ENCODE measurements around the gene CDH16. TPM values are rescaled to one million over a fixed set of nuclear protein-coding genes. Genes with fewer than 3 reads are reported as not detected.

CDH16 gene
- total RNA-seq, 6 donors from 2014 or later: 0.40 to 1.8 (median 1.7) TPM; not detected in 3

DNA sequence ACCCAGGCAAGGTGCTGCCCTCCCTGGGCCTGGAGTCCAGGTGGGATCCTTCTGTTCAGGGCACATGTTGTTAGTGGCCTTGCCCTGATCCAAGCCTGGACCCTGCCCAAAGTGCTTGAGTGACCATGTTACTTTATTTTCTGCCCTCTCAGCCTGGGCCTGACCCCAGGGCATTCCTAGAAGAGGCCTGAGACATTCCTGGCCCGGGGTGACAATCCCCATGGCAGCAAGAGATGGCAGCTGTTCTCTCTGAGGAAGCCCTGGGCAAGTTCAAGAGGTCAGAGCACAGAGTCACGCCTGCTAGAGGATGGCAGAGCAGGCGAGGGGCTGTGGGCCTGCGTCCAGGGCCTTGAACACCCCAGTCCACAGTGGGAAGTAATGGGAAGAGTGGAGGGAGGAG lies 5.0 kb downstream of the CDH16 start:
- WGBS, 2 donors: 68 to 93% methylated on average over 2 to 4 of the region's 4 CpGs

DNA sequence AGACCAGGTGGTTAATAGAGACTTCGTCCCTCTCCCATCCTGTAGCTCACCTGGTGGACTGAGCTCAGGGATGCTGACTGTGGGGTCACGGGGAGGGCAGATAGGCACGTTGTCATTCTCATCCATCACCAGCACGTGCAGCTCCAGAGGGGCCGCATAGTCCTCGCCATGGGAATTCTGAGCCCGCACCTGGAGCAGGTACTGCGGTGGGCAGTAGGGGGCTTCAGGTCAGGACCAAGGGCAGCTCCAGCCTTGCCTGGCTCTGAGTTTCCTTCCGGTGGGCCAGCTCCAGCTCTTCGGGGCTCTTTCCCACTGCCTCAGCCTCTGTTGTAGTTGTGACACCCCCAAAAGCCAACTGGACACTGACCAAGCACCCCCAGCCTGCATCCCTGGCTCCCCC lies 5.6 kb downstream of the CDH16 start:
- Histone ChIP-seq H3K27me3 (no peaks in the 10 kb centered on the region), H3K4me1 (no peaks in the 10 kb centered on the region), H3K9me3 (no peaks in the 10 kb centered on the region), H3K27ac (no peak overlapping the region), H3K4me3 (no peak overlapping the region), H3K36me3 (no peaks in the 10 kb centered on the region)
- no peak for ATAC-seq (ENCODE audit: low FRiP score in 2 of 2)
- TF ChIP-seq, protein P1, sequence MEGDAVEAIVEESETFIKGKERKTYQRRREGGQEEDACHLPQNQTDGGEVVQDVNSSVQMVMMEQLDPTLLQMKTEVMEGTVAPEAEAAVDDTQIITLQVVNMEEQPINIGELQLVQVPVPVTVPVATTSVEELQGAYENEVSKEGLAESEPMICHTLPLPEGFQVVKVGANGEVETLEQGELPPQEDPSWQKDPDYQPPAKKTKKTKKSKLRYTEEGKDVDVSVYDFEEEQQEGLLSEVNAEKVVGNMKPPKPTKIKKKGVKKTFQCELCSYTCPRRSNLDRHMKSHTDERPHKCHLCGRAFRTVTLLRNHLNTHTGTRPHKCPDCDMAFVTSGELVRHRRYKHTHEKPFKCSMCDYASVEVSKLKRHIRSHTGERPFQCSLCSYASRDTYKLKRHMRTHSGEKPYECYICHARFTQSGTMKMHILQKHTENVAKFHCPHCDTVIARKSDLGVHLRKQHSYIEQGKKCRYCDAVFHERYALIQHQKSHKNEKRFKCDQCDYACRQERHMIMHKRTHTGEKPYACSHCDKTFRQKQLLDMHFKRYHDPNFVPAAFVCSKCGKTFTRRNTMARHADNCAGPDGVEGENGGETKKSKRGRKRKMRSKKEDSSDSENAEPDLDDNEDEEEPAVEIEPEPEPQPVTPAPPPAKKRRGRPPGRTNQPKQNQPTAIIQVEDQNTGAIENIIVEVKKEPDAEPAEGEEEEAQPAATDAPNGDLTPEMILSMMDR (IDR thresholded peaks at IDR 0.05): no peak
- no peak for TF ChIP-seq POLR2AphosphoS5 (IDR thresholded peaks at IDR 0.05)
- no peak for TF ChIP-seq POLR2A (IDR thresholded peaks at IDR 0.05)
- TF ChIP-seq EP300 (IDR thresholded peaks at IDR 0.05): no peak
- DNase-seq: no peak
- WGBS, 2 donors: 57 to 61% methylated on average over 6 to 10 of the region's 10 CpGs

More for the DNA sequence above, 5.0 kb downstream of the CDH16 start:
- Histone ChIP-seq H3K4me3 (no peak overlapping the region), H3K27ac (no peak overlapping the region), H3K9me3 (no peaks in the 10 kb centered on the region), H3K4me1 (no peaks in the 10 kb centered on the region), H3K36me3 (no peaks in the 10 kb centered on the region), H3K27me3 (no peaks in the 10 kb centered on the region)
- ATAC-seq (ENCODE audit: low FRiP score in 2 of 2) (no peak), DNase-seq (no peak)
- TF ChIP-seq POLR2A (IDR thresholded peaks at IDR 0.05) (no peak), EP300 (IDR thresholded peaks at IDR 0.05) (no peak)

DNA sequence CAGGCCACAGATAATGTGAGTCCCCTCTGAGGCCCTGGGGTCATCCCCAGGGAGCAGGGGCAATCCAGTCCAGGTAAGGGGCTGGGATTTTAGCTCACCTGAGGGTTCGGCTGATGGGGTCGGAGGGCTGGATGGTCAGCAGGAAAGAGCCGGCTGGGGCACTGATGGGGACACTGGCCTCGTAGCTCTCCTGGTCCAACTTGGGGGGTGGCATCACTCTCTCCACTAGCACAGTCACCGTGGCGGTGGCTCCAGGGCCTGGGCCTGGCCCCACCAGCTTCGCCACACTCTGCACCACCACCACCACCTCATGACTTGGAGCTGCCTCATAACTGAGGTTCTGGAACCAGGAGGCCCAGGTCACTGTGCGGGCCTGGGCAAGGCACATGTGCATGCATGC lies 6.9 kb downstream of the CDH16 start:
- Histone ChIP-seq H3K27me3 (no peaks in the 10 kb centered on the region), H3K4me1 (no peaks in the 10 kb centered on the region), H3K36me3 (no peaks in the 10 kb centered on the region), H3K27ac (no peak overlapping the region), H3K9me3 (no peaks in the 10 kb centered on the region), H3K4me3 (no peak overlapping the region)
- WGBS, 2 donors: 60 to 98% methylated on average over 1 to 8 of the region's 8 CpGs
- TF ChIP-seq, protein P1 (IDR thresholded peaks at IDR 0.05): no peak
- no peak for TF ChIP-seq EP300 (IDR thresholded peaks at IDR 0.05)
- no peak for TF ChIP-seq POLR2AphosphoS5 (IDR thresholded peaks at IDR 0.05)
- no peak for TF ChIP-seq POLR2A (IDR thresholded peaks at IDR 0.05)
- DNase-seq: no peak
- no peak for ATAC-seq (ENCODE audit: low FRiP score in 2 of 2)

DNA sequence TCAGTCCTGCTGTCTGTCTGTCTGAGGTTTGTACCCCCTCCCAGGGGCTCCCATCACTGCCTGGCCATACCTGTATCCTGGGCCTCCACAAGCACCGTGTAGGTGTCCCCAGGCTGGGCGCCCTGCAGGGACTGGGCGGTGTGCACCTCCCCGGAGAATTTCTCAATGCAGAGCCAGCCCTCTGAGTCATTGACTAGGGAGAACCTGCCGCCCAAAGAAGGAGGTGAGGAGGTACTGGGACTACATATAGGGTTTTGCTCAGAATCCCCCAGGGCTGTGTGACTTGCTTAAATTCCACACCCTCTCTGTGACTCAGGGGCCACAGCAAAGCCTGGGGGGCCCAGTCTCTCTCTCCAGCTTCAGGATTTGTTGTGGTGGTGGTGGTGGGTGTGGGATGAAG lies 7.6 kb downstream of the CDH16 start:
- TF ChIP-seq EP300 (IDR thresholded peaks at IDR 0.05) (no peak), POLR2A (IDR thresholded peaks at IDR 0.05) (no peak), POLR2AphosphoS5 (IDR thresholded peaks at IDR 0.05) (no peak)
- TF ChIP-seq, protein P1 (IDR thresholded peaks at IDR 0.05): no peak
- no peak overlapping the region for H3K27ac ChIP-seq
- DNase-seq: no peak

DNA sequence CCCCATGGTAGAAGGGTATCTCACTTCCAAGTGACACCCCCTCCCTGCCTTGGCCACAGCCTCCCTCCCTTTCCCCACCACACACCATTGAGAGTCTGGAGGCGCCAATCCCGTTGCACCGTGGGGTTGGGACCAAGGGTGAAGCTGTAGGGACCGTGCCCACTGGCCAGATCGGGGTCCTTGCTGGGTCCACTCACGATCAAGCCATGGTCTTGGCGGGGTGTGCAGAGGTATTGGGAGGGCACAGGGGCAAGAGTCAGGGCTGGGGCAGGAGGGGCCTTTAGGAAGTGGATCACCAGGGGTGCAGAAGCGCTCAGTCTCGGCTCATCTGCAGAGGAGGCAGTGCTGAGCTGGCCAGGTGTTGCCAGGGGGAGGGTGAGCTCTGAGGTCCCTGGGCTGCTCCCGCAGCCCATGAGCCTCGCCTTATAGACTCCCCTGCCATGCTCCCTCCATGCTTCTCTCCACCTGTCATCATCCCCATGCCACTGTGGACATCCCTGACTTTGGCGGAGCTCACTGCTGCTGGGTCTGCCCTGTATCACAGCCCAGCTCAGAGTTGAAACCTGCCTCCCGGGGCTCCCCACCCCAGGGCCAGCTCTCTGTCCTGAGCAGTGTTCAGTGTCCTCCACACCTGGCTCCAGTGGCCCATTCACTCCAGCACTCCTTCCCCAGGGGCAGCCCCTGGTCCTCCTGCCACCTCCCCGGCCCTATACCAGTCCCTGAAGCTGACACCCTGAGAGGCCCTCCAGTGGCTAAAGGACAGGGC lies 8.3 kb downstream of the CDH16 start:
- no peak for TF ChIP-seq POLR2AphosphoS5 (IDR thresholded peaks at IDR 0.05)
- TF ChIP-seq, protein P1 (IDR thresholded peaks at IDR 0.05): peak in 1 of 6 experiments; percentile 6
- H3K9me3 ChIP-seq: no peaks in the 10 kb centered on the region
- H3K4me3 ChIP-seq: no peak overlapping the region
- peaks cover 4 to 6% (median 6%) of the 10 kb centered on the region in 4 donors for H3K4me1 ChIP-seq
- ATAC-seq (ENCODE audit: low FRiP score in 2 of 2): no peak
- H3K27ac ChIP-seq: no peak overlapping the region
- H3K27me3 ChIP-seq: no peaks in the 10 kb centered on the region
- no peak for DNase-seq
- 81 to 91% methylated on average over 10 to 14 of the region's 14 CpGs for WGBS, 2 donors
- no peaks in the 10 kb centered on the region for H3K36me3 ChIP-seq

More for the DNA sequence above, 7.6 kb downstream of the CDH16 start:
- Histone ChIP-seq H3K4me3 (no peak overlapping the region), H3K36me3 (no peaks in the 10 kb centered on the region), H3K9me3 (no peaks in the 10 kb centered on the region), H3K4me1 (no peaks in the 10 kb centered on the region), H3K27me3 (no peaks in the 10 kb centered on the region)
- no peak for ATAC-seq (ENCODE audit: low FRiP score in 2 of 2)
- WGBS, 2 donors: 76% methylated on average over 5 of the region's 5 CpGs; no CpG with 5 or more reads in 1 of the 2 donors
